ENCODE data around the gene PRDX1. TPM values are rescaled to one million over a fixed set of nuclear protein-coding genes. Genes with fewer than 3 reads are reported as not detected.
A peak's percentile ranks its signal among the peaks of the same experiment; 100 is the strongest.

PRDX1 gene
- total and polyA plus RNA-seq, 2 of the 13 experiments (the other 11 are each of a cell fraction or from before 2014, with no cell fraction given), result 761 to 1,898 TPM

- TF ChIP-seq ZBTB10 (CRISPR knock-in tag; IDR thresholded peaks at IDR 0.05; ENCODE audit: borderline replicate concordance) (peak; percentile 50; the same call in 1 of the 2 replicates), NFAT5 (CRISPR knock-in tag; IDR thresholded peaks at IDR 0.05) (no peak; the same call in 1 of the 2 replicates), ZIK1 (CRISPR knock-in tag; IDR thresholded peaks at IDR 0.05; ENCODE audit: borderline replicate concordance, low read depth) (peak; percentile 96; the same call in 1 of the 2 replicates), ZNF543 (CRISPR knock-in tag; IDR thresholded peaks at IDR 0.05) (peak; percentile 62; the same call in 1 of the 2 replicates), CEBPG (CRISPR knock-in tag; IDR thresholded peaks at IDR 0.05) (0 out of 2 replicates have a peak, but pooled peaks have one; percentile 4), ZNF879 (CRISPR knock-in tag; IDR thresholded peaks at IDR 0.05) (peak; percentile 98), RCOR2 (CRISPR knock-in tag; IDR thresholded peaks at IDR 0.05) (no peak), TOPORS (CRISPR knock-in tag; IDR thresholded peaks at IDR 0.05) (peak; percentile 97), THAP11 (CRISPR knock-in tag; IDR thresholded peaks at IDR 0.05) (peak; percentile 87), HOXA5 (CRISPR knock-in tag; IDR thresholded peaks at IDR 0.05) (peak; percentile 92), ZNF350 (CRISPR knock-in tag; IDR thresholded peaks at IDR 0.05; ENCODE audit: borderline replicate concordance, low read depth) (peak; percentile 94), AKAP8 (CRISPR knock-in tag; IDR thresholded peaks at IDR 0.05) (0 out of 2 replicates have a peak, but pooled peaks have one; percentile 50), MEIS2 (CRISPR knock-in tag; IDR thresholded peaks at IDR 0.05) (peak; percentile 43; the same call in 1 of the 2 replicates), NCOR1 (IDR thresholded peaks at IDR 0.05; ENCODE audit: borderline replicate concordance, low read length) (peak; percentile 24; the same call in 1 of the 2 replicates), ZSCAN12 (CRISPR knock-in tag; IDR thresholded peaks at IDR 0.05) (peak; percentile 91; the same call in 1 of the 2 replicates), ZSCAN29 (CRISPR knock-in tag; conservative IDR thresholded peaks at IDR 0.05) (no peak), GATAD2A (CRISPR knock-in tag; IDR thresholded peaks at IDR 0.05) (peak; percentile 61; the same call in 1 of the 2 replicates), ZNF605 (CRISPR knock-in tag; IDR thresholded peaks at IDR 0.05) (peak; percentile 90), NKX3-1 (CRISPR knock-in tag; IDR thresholded peaks at IDR 0.05) (no peak), SAFB2 (CRISPR knock-in tag; IDR thresholded peaks at IDR 0.05; ENCODE audit: borderline replicate concordance, low read depth) (peak; percentile 79; the same call in 1 of the 2 replicates), XBP1 (CRISPR knock-in tag; IDR thresholded peaks at IDR 0.05) (no peak; the same call in 1 of the 2 replicates), ZNF747 (CRISPR knock-in tag; IDR thresholded peaks at IDR 0.05; ENCODE audit: borderline replicate concordance) (peak; percentile 85)
Observed at GRCh38 chr1:45550401-45551351, 29.0 kb upstream of the PRDX1 start, which contains the start of gene AKR1A1 (continued).

Measured in HepG2 (cell line).